OCI-LY3 (cell line): Measurements from ENCODE around the gene ABHD8.

Experiments used
- EZH2phosphoT487 ChIP-seq: fragments of 200-600 bp; shearing (Covaris generic); IDR thresholded peaks from 2 replicates; pipeline ENCODE4 v1.6.1; 2018; ENCODE audit warnings: antibody characterized with exemption, mixed run types, low read depth
- TF ChIP-seq, protein P1 (sequence below): fragments of 200-600, 300-600 bp; sonication (generic); IDR thresholded peaks from 2 replicates; pipeline ENCODE4 v1.5.1; 2014; ENCODE audit warnings: antibody characterized with exemption, low read length, low read depth

DNA sequence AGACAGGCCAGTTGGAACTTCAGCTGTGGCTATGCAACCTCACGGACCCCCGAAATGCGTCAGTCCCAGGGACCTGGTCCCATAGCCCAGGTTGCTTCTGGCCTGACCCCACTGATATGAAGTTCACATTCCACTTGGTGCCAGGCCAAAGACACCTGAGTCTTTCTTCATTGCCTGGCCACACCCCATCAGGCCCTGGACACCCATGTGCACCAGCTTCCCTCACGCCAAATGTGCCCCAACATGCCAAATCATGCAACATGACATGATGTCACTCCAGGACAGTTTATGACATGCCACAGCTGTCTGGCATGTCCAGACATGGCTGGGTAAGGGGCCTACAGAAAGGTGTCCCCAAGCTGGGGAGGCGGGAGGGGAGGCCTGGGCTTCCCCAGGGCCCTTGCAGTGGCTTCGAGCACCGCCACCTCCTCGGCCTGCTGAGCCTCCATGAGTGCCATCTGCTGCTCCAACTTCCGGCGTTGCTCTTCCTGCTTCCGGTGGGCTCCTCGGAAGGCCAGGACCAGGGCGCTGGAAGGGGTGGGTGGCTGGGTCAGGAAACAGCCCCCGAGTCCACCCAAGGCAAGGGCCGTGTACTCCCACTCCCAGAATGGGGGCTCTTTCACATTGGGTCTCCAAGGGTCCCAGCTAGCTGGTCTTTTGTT, 53.2 kb downstream of the ABHD8 start:
- TF ChIP-seq, protein P1, sequence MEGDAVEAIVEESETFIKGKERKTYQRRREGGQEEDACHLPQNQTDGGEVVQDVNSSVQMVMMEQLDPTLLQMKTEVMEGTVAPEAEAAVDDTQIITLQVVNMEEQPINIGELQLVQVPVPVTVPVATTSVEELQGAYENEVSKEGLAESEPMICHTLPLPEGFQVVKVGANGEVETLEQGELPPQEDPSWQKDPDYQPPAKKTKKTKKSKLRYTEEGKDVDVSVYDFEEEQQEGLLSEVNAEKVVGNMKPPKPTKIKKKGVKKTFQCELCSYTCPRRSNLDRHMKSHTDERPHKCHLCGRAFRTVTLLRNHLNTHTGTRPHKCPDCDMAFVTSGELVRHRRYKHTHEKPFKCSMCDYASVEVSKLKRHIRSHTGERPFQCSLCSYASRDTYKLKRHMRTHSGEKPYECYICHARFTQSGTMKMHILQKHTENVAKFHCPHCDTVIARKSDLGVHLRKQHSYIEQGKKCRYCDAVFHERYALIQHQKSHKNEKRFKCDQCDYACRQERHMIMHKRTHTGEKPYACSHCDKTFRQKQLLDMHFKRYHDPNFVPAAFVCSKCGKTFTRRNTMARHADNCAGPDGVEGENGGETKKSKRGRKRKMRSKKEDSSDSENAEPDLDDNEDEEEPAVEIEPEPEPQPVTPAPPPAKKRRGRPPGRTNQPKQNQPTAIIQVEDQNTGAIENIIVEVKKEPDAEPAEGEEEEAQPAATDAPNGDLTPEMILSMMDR, result no peak
- no peak for TF ChIP-seq EZH2phosphoT487
